Subcutaneous adipose tissue (tissue), 4 donors: ENCODE results near the gene CREM. TPM values are rescaled to one million over a fixed set of nuclear protein-coding genes. Genes with fewer than 3 reads are reported as not detected.

Experiments used
- CTCF ChIP-seq: fragments of 450-650 bp; IDR thresholded peaks from one replicate; pipeline ENCODE4 v1.5.1; 2016; ENCODE audit warnings: low read depth, mild to moderate bottlenecking, control low read depth, antibody characterized with exemption, moderate library complexity
- small RNA-seq: library from RNA; depleted of rRNA; stranded (forward); fragments of <200 nt; gene quantifications from one replicate; pipeline ENCODE3, GENCODE V24; 2016
- total RNA-seq, 4 donors: library from RNA; depleted of rRNA; stranded (reverse); fragments of >200 nt; gene quantifications; one replicate each; pipeline ENCODE4 v1.1.0, GENCODE V29; 2016

The CREM gene
- total RNA-seq, 4 donors from 2014 or later = 29.8 to 90.8 (median 43.0) TPM

- TF ChIP-seq CTCF = no peak
These were observed 124.9 kb downstream of the CREM start for GRCh38 chr10:35251373-35252100.

- no peak for TF ChIP-seq CTCF
These were observed 130.7 kb downstream of the CREM start for GRCh38 chr10:35257057-35257983.

- TF ChIP-seq CTCF = no peak
These were observed 133.2 kb downstream of the CREM start for GRCh38 chr10:35259769-35260397.

- no peak for TF ChIP-seq CTCF
These were observed 135.8 kb downstream of the CREM start for GRCh38 chr10:35262436-35262835.

Small RNA genes within 50 kb of the gene (small RNA-seq; reads per million reads assigned to genes)
- gene MIR3611 (not detected), gene RNU6-1167P (not detected), gene RNU6-794P (not detected), gene RNU7-77P (not detected)

Other genes with a start within 250 kb of the CREM start
- gene CUL2, start 36.5 kb upstream of the CREM start, total RNA-seq = 10 to 100 TPM; 23.2 to 32.0 (median 24.5) TPM
- gene CCNY, start 209.7 kb downstream of the CREM start, total RNA-seq = 10 to 100 TPM; 39.2 to 47.8 (median 40.9) TPM